GM21528 (cell line): ENCODE data around the gene TCIRG1.
"Not testable (repeated sequence)": the region's sequence is repeated elsewhere in the genome, so short reads cannot be mapped to it uniquely, and the experiment has no call there.

Source experiments
- ATAC-seq: cut with Tn5 transposase; IDR thresholded peaks from one replicate; pipeline ENCODE4 v1.9.1; 2021; ENCODE audit warnings: mild to moderate bottlenecking, moderate library complexity; ENCODE audit not compliant: unreplicated experiment, low FRiP score

TCIRG1 gene

GRCh38 chr11:68038718-68039525 lies at the start of gene TCIRG1:
TCIRG1 (plus strand) TSS chr11:68039025; CDS start chr11:68041272, 2,247 bp downstream.
- ATAC-seq: no peak

- not testable (repeated sequence) for ATAC-seq
Measured at GRCh38 chr11:67990546-67991346, 48.1 kb upstream of the TCIRG1 start.

GRCh38 chr11:67991347-67992121 lies 47.3 kb upstream of the TCIRG1 start:
- ATAC-seq: not testable (repeated sequence)

- not testable (repeated sequence) for ATAC-seq
Measured at GRCh38 chr11:67993821-67994220, 45.0 kb upstream of the TCIRG1 start.

- ATAC-seq: not testable (repeated sequence)
Measured at GRCh38 chr11:67994387-67994786, 44.4 kb upstream of the TCIRG1 start.

- ATAC-seq: not testable (repeated sequence)
Measured at GRCh38 chr11:67995129-67995528, 43.7 kb upstream of the TCIRG1 start.

GRCh38 chr11:67995579-67995978 lies 43.2 kb upstream of the TCIRG1 start:
- not testable (repeated sequence) for ATAC-seq

- no peak for ATAC-seq
Measured at GRCh38 chr11:67996051-67996450, 42.8 kb upstream of the TCIRG1 start.

GRCh38 chr11:67996622-67997474 lies 42.0 kb upstream of the TCIRG1 start:
- ATAC-seq: no peak

- no peak for ATAC-seq
Measured at GRCh38 chr11:67997475-67997921, 41.3 kb upstream of the TCIRG1 start.

- ATAC-seq: no peak
Measured at GRCh38 chr11:67998150-67999045, 40.4 kb upstream of the TCIRG1 start.

GRCh38 chr11:67999201-67999629 lies 39.6 kb upstream of the TCIRG1 start:
- ATAC-seq: no peak

- no peak for ATAC-seq
Measured at GRCh38 chr11:67999704-68000103, 39.1 kb upstream of the TCIRG1 start.

GRCh38 chr11:68002575-68002937 lies 36.3 kb upstream of the TCIRG1 start:
- ATAC-seq: peak; percentile 14

- ATAC-seq: peak; percentile 38
Measured at GRCh38 chr11:68002938-68003845, 35.6 kb upstream of the TCIRG1 start.

GRCh38 chr11:68003846-68004550 lies 34.8 kb upstream of the TCIRG1 start, which contains the start of gene UNC93B1:
UNC93B1 (minus strand) TSS chr11:68004097; CDS start chr11:68004043, 54 bp downstream.
- ATAC-seq: peak; percentile 58
